ENCODE results near the gene PGD. TPM values are rescaled to one million over a fixed set of nuclear protein-coding genes. Genes with fewer than 3 reads are reported as not detected.

Gene PGD
- total RNA-seq, 1 experiment from 2014 or later: 291 TPM

GRCh38 chr1:10383630-10384029 lies 15.2 kb upstream of the PGD start:
- Histone ChIP-seq H3K4me1 (ENCODE audit: insufficient read depth, low read length) (no peaks in the 10 kb centered on the region), H3K14ac (ENCODE audit: insufficient read depth, low read length) (no peak overlapping the region), H3K23me2 (ENCODE audit: insufficient read length, low read depth, low read length, poor library complexity, severe bottlenecking) (no peaks in the 10 kb centered on the region), H3K9me3 (ENCODE audit: control insufficient read depth, low read depth, low read length) (no peaks in the 10 kb centered on the region), H3K79me1 (ENCODE audit: insufficient read depth, low read depth, low read length, poor library complexity, severe bottlenecking) (no peaks in the 10 kb centered on the region), H3K4me2 (ENCODE audit: insufficient read depth, insufficient read length, low read length) (no peak overlapping the region), H2AFZ (ENCODE audit: low read length) (no peak overlapping the region), H3K27me3 (ENCODE audit: insufficient read depth, low read length) (no peaks in the 10 kb centered on the region), H3K18ac (ENCODE audit: insufficient read length, low read depth, low read length) (no peak overlapping the region), H4K5ac (ENCODE audit: insufficient read length, low read depth, low read length) (no peak overlapping the region), H2BK15ac (ENCODE audit: low read depth, low read length) (no peak overlapping the region), H2AK5ac (ENCODE audit: insufficient read length, low read length) (no peak overlapping the region), H4K8ac (replicated peaks; ENCODE audit: insufficient read length, low read depth, low read length) (no peak overlapping the region), H3K4ac (ENCODE audit: low read depth, low read length) (no peak overlapping the region), H2BK5ac (ENCODE audit: insufficient read length, low read length) (no peak overlapping the region), H2BK12ac (ENCODE audit: insufficient read length, low read depth, low read length) (no peak overlapping the region), H2BK120ac (ENCODE audit: low read depth, low read length, poor library complexity, severe bottlenecking) (no peak overlapping the region), H3T11ph (ENCODE audit: low read length) (no peak overlapping the region), H2BK20ac (ENCODE audit: low read depth, low read length, poor library complexity, severe bottlenecking) (no peak overlapping the region), H3K27ac (ENCODE audit: insufficient read length, low read depth, low read length) (no peak overlapping the region), H3K79me2 (ENCODE audit: insufficient read depth, low read length) (no peaks in the 10 kb centered on the region), H4K20me1 (ENCODE audit: control insufficient read depth, insufficient read depth, insufficient read length) (no peaks in the 10 kb centered on the region), H3K23ac (ENCODE audit: insufficient read length, low read depth, low read length) (no peak overlapping the region), H3K56ac (ENCODE audit: insufficient read length, low read depth, low read length) (no peak overlapping the region), H3K9ac (ENCODE audit: extremely low read depth, insufficient read length, low read length) (no peak overlapping the region), H4K91ac (ENCODE audit: insufficient read length, low read depth, low read length) (no peak overlapping the region)
- Mint-ChIP-seq H3K9me3 (no peaks in the 10 kb centered on the region), H3K4me3 (no peak overlapping the region), H3K27ac (peak overlapping the region; percentile 4 to 30 (median 20); a peak in 4 of 7 replicates), H3K27me3 (ENCODE audit: low read depth) (no peaks in the 10 kb centered on the region), H3K4me1 (peaks cover 9 to 21% of the 10 kb centered on the region in 2 experiments), H3K36me3 (ENCODE audit: insufficient read depth in 1 of 3, low read depth in 3 of 3) (peaks cover 8 to 33% (median 24%) of the 10 kb centered on the region in 3 experiments)
- TF ChIP-seq, protein P1, sequence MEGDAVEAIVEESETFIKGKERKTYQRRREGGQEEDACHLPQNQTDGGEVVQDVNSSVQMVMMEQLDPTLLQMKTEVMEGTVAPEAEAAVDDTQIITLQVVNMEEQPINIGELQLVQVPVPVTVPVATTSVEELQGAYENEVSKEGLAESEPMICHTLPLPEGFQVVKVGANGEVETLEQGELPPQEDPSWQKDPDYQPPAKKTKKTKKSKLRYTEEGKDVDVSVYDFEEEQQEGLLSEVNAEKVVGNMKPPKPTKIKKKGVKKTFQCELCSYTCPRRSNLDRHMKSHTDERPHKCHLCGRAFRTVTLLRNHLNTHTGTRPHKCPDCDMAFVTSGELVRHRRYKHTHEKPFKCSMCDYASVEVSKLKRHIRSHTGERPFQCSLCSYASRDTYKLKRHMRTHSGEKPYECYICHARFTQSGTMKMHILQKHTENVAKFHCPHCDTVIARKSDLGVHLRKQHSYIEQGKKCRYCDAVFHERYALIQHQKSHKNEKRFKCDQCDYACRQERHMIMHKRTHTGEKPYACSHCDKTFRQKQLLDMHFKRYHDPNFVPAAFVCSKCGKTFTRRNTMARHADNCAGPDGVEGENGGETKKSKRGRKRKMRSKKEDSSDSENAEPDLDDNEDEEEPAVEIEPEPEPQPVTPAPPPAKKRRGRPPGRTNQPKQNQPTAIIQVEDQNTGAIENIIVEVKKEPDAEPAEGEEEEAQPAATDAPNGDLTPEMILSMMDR (conservative IDR thresholded peaks at IDR 0.05): no peak
- DNase-seq: no peak
- WGBS (ENCODE audit: extremely low coverage, insufficient read length, low lambda C conversion rate): no CpG with 5 or more reads among the region's 4 CpGs
